ENCODE measurements around the gene SQSTM1.
"Not testable (repeated sequence)": the region's sequence is repeated elsewhere in the genome, so short reads cannot be mapped to it uniquely, and the experiment has no call there.

Gene SQSTM1

GRCh38 chr5:179820483-179821297 lies at the start of gene SQSTM1:
SQSTM1 (plus strand) TSS chr5:179820905; CDS start chr5:179820937, 32 bp downstream.
- peak; percentile 41 for DNase-seq

GRCh38 chr5:179771311-179771895 lies 49.3 kb upstream of the SQSTM1 start:
- DNase-seq = no peak

- no peak for DNase-seq
These were observed 48.4 kb upstream of the SQSTM1 start for GRCh38 chr5:179772351-179772750.

GRCh38 chr5:179773686-179774040 lies 47.0 kb upstream of the SQSTM1 start:
- DNase-seq = no peak

GRCh38 chr5:179774442-179774841 lies 46.3 kb upstream of the SQSTM1 start:
- DNase-seq = no peak

GRCh38 chr5:179776411-179776938 lies 44.2 kb upstream of the SQSTM1 start:
- no peak for DNase-seq

GRCh38 chr5:179777456-179777855 lies 43.2 kb upstream of the SQSTM1 start:
- no peak for DNase-seq

GRCh38 chr5:179777909-179778308 lies 42.8 kb upstream of the SQSTM1 start:
- no peak for DNase-seq

GRCh38 chr5:179778591-179778990 lies 42.1 kb upstream of the SQSTM1 start:
- no peak for DNase-seq

GRCh38 chr5:179779826-179780225 lies 40.9 kb upstream of the SQSTM1 start:
- DNase-seq = no peak

- no peak for DNase-seq
These were observed 40.3 kb upstream of the SQSTM1 start for GRCh38 chr5:179780362-179780761.

- DNase-seq = no peak
These were observed 38.9 kb upstream of the SQSTM1 start for GRCh38 chr5:179781846-179782245.

GRCh38 chr5:179783128-179783527 lies 37.6 kb upstream of the SQSTM1 start:
- DNase-seq = no peak

- DNase-seq = no peak
These were observed 33.8 kb upstream of the SQSTM1 start for GRCh38 chr5:179786861-179787260.

- DNase-seq = no peak
These were observed 32.4 kb upstream of the SQSTM1 start for GRCh38 chr5:179788193-179788854.

GRCh38 chr5:179789278-179789677 lies 31.4 kb upstream of the SQSTM1 start:
- DNase-seq = not testable (repeated sequence)

GRCh38 chr5:179791881-179792611 lies 28.7 kb upstream of the SQSTM1 start:
- no peak for DNase-seq

- no peak for DNase-seq
These were observed 27.9 kb upstream of the SQSTM1 start for GRCh38 chr5:179792612-179793467.

- no peak for DNase-seq
These were observed 27.1 kb upstream of the SQSTM1 start, which contains the start of gene LTC4S for GRCh38 chr5:179793468-179794139. LTC4S (plus strand) TSS chr5:179793986; CDS start chr5:179794081, 95 bp downstream.

GRCh38 chr5:179794171-179794570 lies 26.5 kb upstream of the SQSTM1 start:
- no peak for DNase-seq

- no peak for DNase-seq
These were observed 26.1 kb upstream of the SQSTM1 start for GRCh38 chr5:179794575-179794974.

Data from NCI-H1092 (cell line).